Activated CD4-positive, alpha-beta T cell treated with anti-CD3 and anti-CD28 coated beads, Interleukin-2, amount 50 U/mL, for 48 hours (primary cell): ENCODE data around the gene UST.

ENCODE experiments used
- DNase-seq, 2 experiments: peaks; one replicate each; pipeline ENCODE4 v3.0.0-alpha.2; 2020

The UST gene

GRCh38 chr6:148746363-148747144 is at the start of gene UST:
Gene UST, plus strand, starts transcription at chr6:148747030. Its CDS starts 401 bp downstream, at chr6:148747431.
- DNase-seq: peak; percentile 59

GRCh38 chr6:148697895-148698440 is 48.9 kb upstream of the UST start:
- no peak for DNase-seq

DNA sequence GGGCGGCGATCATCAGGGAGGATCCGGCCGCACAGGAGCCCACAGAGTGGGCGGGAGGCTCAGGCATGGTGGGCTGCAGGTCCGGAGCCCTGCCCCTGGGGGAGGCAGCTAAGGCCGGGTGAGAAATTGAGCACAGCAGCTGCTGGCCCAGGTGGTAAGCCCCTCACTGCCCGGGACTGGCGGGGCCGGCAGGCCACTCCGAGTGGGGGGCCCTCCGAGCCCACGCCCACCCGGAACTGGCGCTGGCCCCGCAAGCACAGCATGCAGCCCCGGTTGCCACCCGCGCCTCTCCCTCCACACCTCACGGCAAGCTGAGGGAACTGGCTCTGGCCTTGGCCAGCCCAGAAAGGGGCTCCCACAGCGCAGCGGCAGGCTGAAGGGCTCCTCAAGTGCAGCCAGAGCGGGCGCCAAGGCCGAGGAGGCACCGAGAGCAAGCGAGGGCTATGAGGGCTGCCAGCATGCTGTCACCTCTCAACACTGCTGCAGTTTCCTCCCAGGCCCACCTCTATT is 48.1 kb upstream of the UST start:
- no peak for DNase-seq

GRCh38 chr6:148700047-148700715 is 46.6 kb upstream of the UST start:
- DNase-seq: no peak

DNA sequence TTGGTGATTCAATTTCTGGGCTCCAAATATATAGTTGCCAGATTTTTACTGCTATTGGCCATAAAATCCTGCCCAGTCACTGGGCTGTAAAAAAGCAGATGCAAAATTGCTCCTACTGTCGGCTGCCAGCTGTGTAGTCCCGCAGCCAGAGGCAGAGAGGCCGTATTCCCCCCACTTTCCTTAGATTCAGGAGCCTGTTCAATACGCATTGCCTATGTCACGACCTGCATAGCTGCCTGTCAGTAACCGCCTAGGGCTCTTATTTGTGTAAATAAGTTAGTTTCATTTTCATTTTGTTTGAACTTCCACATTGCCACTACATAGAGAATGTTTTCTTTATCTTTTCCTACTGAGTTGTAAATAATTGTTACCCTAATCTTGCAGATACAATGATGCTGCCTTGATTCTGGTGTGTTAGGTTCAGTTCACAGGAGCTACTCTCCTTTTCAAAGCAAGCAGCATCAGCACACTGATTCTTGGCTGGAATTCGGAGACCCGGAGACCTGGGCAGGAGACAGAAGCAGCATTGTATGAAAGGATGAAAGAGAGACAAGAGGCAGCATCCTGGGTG is 46.0 kb upstream of the UST start:
- no peak for DNase-seq

DNA sequence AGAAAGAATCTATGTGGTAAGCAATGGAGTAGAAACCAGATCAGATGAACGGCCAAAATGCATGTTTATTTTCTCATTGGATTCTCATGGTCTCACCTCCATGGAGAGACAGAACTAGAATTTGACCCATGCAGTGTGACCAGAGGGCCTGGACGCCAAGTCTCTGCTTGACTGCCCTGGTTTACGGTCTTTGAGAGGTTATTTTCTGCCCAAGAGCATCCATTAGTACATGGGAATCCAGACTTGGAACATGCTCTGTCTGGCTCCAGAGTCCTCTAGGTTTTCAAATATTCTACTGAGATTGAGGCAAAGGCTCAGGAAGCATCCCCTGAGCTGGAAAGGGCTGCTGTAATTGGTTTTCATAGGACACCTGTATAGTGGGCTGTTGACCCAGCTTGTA is 45.5 kb upstream of the UST start:
- no peak for DNase-seq

- DNase-seq: no peak
These were observed 42.9 kb upstream of the UST start for GRCh38 chr6:148703900-148704299.

GRCh38 chr6:148704400-148705246 is 42.2 kb upstream of the UST start:
- DNase-seq: no peak

DNA sequence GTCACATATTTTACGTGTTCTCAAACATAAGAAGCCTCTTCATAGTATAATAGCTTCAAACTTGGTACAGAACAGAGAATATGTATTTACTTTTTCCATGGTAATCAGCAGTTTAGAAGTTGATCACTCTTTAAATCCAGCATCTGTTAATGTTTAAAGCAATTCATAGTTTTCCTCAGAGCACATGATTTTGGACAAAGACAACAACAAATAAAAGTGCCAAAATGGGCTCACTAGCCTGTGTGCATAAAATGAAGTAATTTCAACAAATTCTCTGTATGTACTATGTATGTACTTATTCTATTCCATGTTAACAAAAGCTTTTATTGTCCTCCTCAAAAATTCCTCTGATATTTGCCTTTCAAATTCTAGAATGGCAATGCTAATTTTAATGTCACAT is 38.1 kb upstream of the UST start:
- DNase-seq: no peak

DNA sequence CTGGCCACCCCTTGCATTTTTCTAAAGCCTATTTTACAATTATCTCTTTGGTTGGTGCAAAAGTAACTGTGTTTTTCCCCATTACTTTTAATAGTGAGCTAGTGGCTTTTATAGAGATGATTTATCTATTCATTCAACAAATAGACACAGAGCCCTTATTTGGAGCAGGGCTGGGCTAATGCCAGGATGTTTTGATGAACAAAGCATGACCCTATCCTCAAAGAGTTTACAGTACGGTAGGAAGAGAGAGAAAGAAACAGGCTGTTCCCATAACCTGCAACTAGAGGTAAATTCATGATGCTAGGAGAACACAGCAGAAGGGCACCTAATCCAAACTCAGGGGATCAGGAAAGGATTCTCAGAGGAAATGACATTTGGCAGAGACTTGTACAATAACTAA is 37.3 kb upstream of the UST start:
- no peak for DNase-seq

DNA sequence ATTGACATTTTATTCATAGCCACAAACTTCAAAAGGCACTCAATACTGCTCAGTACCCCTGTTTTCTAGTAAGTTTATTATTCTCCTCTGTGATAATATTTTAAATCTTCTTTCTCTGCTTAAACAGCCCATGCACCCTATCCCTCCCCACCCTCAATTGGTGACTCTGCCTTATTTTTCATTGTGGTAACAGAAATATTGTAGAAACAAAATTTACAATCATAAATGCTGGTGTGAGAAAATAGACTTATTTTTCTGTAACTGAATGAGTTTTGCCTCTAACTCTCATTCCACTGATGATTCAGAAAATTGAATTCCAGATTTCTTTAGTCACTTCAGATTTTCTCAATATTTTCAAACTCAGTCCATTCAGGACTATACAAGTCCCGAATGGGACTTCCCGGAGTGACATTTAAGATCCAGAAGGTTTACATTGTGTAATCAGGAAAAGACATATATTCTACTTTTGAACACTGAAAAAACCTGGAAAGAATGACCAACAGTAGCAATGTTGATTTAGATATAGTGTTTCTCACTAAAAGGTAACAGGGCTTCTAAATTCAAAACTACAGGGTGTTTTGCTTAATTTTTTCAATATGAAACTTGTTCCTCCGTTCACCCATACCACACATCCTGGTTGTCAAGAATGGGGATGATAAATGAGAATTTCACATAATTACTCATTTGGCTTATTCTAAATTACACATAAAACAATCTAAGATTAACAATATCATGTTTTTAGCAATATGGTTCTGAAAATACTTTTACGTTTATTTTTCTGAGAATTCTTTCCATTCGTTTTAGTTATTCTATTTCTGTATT is 34.8 kb upstream of the UST start:
- DNase-seq: no peak

GRCh38 chr6:148713033-148713738 is 33.6 kb upstream of the UST start:
- no peak for DNase-seq

GRCh38 chr6:148713921-148714320 is 32.9 kb upstream of the UST start:
- DNase-seq: no peak

DNA sequence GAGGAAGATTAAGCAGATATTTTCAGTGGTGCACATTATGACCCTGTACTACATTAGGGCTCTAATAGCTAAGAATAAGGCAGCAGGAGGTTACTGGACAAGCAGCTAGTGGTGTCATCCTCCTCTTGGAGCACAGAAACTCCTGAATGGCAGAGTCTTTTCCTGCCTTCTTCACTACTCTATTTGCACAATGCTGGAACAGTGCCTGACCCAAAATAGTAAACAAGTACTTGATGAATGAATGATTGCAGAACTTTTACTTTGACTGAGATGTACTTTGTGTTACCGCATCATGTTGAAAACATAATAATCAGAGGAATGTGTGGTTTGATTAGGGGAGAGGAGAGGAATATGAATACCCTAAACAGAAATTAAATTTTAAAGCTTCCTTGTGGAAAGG is 30.0 kb upstream of the UST start:
- no peak for DNase-seq

- no peak for DNase-seq
These were observed 26.4 kb upstream of the UST start for GRCh38 chr6:148720406-148720805.

- no peak for DNase-seq
These were observed 25.9 kb upstream of the UST start for GRCh38 chr6:148720897-148721296.

GRCh38 chr6:148723484-148723883 is 23.3 kb upstream of the UST start:
- DNase-seq: no peak

DNA sequence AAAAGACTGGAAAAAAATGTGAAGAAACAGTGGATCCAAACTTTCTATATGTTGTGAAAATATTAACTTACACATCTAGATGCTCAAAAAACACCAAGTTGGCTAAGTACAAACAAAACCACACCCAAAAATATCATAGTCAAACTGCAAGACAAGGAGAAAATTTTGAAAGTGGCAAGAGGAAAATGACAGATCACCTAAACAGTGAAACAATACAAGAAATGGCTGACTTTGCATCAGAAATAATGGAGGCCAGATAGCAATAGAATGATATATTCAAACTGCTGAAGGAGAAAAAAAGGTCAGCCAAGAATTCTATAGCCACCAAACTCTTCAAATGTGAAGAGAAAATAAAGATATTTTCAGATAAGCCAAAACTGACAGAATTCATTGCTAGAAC is 22.4 kb upstream of the UST start:
- no peak for DNase-seq

DNA sequence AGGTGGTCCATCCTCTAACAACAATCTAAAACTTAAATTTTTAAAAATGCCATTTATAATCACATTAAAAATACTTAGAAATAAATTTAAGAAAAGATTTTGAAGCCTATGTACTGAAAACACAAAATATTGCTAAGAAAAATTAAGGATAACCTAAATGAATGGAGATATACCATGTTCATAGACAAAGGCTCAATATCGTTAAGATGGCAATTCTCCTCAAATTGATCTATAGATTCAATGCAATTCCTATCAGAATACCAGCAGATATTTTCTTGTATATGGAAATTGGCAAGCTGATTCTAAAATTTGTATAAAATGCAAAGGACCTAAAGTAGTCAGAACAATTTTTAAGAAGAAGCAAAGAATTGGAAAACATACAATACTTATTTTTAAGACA is 19.7 kb upstream of the UST start:
- DNase-seq: no peak

DNA sequence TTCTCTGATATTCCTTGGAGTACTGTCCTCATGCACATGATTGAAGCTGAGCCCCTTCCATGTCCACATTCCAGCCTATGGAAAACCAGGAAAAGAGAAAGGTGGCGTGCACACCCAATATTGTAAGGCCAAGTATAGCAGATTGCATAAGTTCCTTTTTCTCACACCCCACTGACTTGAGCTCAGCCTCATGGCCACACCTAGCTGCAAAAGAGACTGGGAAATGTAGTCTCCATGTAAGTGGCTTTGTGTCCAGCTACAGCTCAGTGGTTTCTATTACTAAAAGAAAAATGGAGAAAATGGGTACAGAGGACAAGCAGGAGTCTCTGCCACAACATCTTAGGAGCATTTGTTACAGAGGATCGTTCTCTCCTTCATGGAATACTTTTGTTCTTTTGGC is 10.8 kb upstream of the UST start:
- DNase-seq: no peak

GRCh38 chr6:148736774-148737412 is 9.9 kb upstream of the UST start:
- no peak for DNase-seq
